WTC11 (cell line): ENCODE results near the gene IL20RA. TPM values are rescaled to one million over a fixed set of nuclear protein-coding genes. Genes with fewer than 3 reads are reported as not detected.
"Not testable (repeated sequence)": the region's sequence is repeated elsewhere in the genome, so short reads cannot be mapped to it uniquely, and the experiment has no call there.

Experiments used
- ATAC-seq: fragments of 200-7000 bp; cut with Tn5 transposase; 2 replicates; pipeline ENCODE4 v1.10.0; 2021; ENCODE audit warnings: mild to moderate bottlenecking, moderate library complexity
- CTCF ChIA-PET: fragments of 300-600 bp; sonication (Branson Sonifier 250); formaldehyde crosslinking; loops from one replicate; lab custom pipeline; 2021; ENCODE audit warnings: antibody characterized with exemption; lab: Charles Lee
- POLR2A ChIA-PET: fragments of 350-600 bp; sonication (Branson Sonifier 250); formaldehyde crosslinking; loops from one replicate; lab custom pipeline; 2021; ENCODE audit warnings: antibody characterized with exemption; lab: Charles Lee
- DNase-seq: peaks from one replicate; pipeline ENCODE4 v3.0.0; 2021; ENCODE audit warnings: low spot score
- H3K27ac Mint-ChIP-seq: 2 replicates; pipeline ENCODE4 v1.8.0; 2021; ENCODE audit warnings: mixed read lengths
- H3K27me3 Mint-ChIP-seq: 2 replicates; pipeline ENCODE4 v1.8.0; 2021; ENCODE audit warnings: low read depth, mild to moderate bottlenecking, moderate library complexity, mixed read lengths
- H3K36me3 Mint-ChIP-seq: 2 replicates; pipeline ENCODE4 v1.8.0; 2021; ENCODE audit warnings: mixed read lengths
- H3K4me1 Mint-ChIP-seq: 2 replicates; pipeline ENCODE4 v1.8.0; 2022; ENCODE audit warnings: mixed read lengths
- H3K4me3 Mint-ChIP-seq: 2 replicates; pipeline ENCODE4 v1.8.0; 2021; ENCODE audit warnings: mild to moderate bottlenecking, moderate library complexity, mixed read lengths
- H3K9me3 Mint-ChIP-seq: 2 replicates; pipeline ENCODE4 v1.8.0; 2021; ENCODE audit warnings: mixed read lengths
- AR ChIP-seq: fragments of 250-450 bp; sonication (Bioruptor Pico); IDR thresholded peaks from 2 replicates; pipeline ENCODE4 v1.9.0; 2021; ENCODE audit warnings: mild to moderate bottlenecking
- CTCF ChIP-seq: fragments of 200-600 bp; IDR thresholded peaks from 2 replicates; pipeline ENCODE4 v1.8.0; 2022; ENCODE audit warnings: antibody characterized with exemption
- GTF2I ChIP-seq: fragments of 250-450 bp; sonication (Bioruptor Pico); conservative IDR thresholded peaks from 2 replicates; pipeline ENCODE4 v1.4.0; 2021; ENCODE audit warnings: mild to moderate bottlenecking
- MLX ChIP-seq: sonication (generic); formaldehyde crosslinking; IDR thresholded peaks from 2 replicates; pipeline ENCODE4 v1.8.1; 2023; ENCODE audit warnings: mild to moderate bottlenecking, missing genetic modification reagents, moderate library complexity
- TEAD1 ChIP-seq: sonication (generic); formaldehyde crosslinking; IDR thresholded peaks from 2 replicates; pipeline ENCODE4 v1.8.0; 2022; ENCODE audit warnings: mild to moderate bottlenecking, missing genetic modification reagents
- ZNF317 ChIP-seq: sonication (generic); formaldehyde crosslinking; IDR thresholded peaks from 2 replicates; pipeline ENCODE4 v1.8.1; 2023; ENCODE audit warnings: low read depth, mild to moderate bottlenecking, moderate library complexity, missing genetic modification reagents, borderline replicate concordance
- ZNF423 ChIP-seq: fragments of 250-450 bp; sonication (Bioruptor Pico); IDR thresholded peaks from 2 replicates; pipeline ENCODE4 v2.1.2; 2022; ENCODE audit warnings: mild to moderate bottlenecking, moderate library complexity
- total RNA-seq: library from RNA; stranded (reverse); gene quantifications from 3 replicates; pipeline ENCODE4 v1.2.3, GENCODE V29; 2021

Gene IL20RA
- total RNA-seq, 1 experiment from 2014 or later: 1.3 TPM

GRCh38 chr6:137084090-137084489, 39.3 kb upstream of the IL20RA start:
- Mint-ChIP-seq H3K9me3 (0 out of 2 replicates have a peak, but pooled peaks cover 8% of the 10 kb centered on the region), H3K36me3 (no peaks in the 10 kb centered on the region), H3K27me3 (no peaks in the 10 kb centered on the region), H3K4me3 (no peak overlapping the region), H3K27ac (no peak overlapping the region), H3K4me1 (peaks cover 8% of the 10 kb centered on the region; the same call in 1 of the 2 replicates)
- ChIA-PET POLR2A (no interaction called here), CTCF (interaction anchor here (1.1 to 3.7 kb wide), 3 partner anchors 10 to 134 kb away, joined by 3 to 15 read pairs (median 4); no protein-coding TSS in a partner anchor)
- no peak for DNase-seq
- TF ChIP-seq AR (CRISPR knock-in tag): no peak
- ATAC-seq: no peak

- Mint-ChIP-seq H3K27ac (no peak overlapping the region), H3K36me3 (no peaks in the 10 kb centered on the region), H3K27me3 (no peaks in the 10 kb centered on the region; the same call in 1 of the 2 replicates), H3K4me1 (peaks cover 8% of the 10 kb centered on the region; the same call in 1 of the 2 replicates), H3K9me3 (0 out of 2 replicates have a peak, but pooled peaks cover 8% of the 10 kb centered on the region), H3K4me3 (no peak overlapping the region)
- TF ChIP-seq MLX (CRISPR knock-in tag): no peak
- no peak for ATAC-seq
- DNase-seq: no peak
- POLR2A ChIA-PET: no interaction called here
- CTCF ChIA-PET: no interaction called here
These were observed 37.2 kb upstream of the IL20RA start for GRCh38 chr6:137081997-137082396.

- H3K27ac Mint-ChIP-seq: no peak overlapping the region
- POLR2A ChIA-PET: no interaction called here
- no peaks in the 10 kb centered on the region; the same call in 1 of the 2 replicates for H3K27me3 Mint-ChIP-seq
- peaks cover 9% of the 10 kb centered on the region; the same call in 1 of the 2 replicates for H3K9me3 Mint-ChIP-seq
- peaks cover 8% of the 10 kb centered on the region; the same call in 1 of the 2 replicates for H3K4me1 Mint-ChIP-seq
- no peak overlapping the region for H3K4me3 Mint-ChIP-seq
- 0 out of 2 replicates have a peak, but pooled peaks have one; percentile 13 for ATAC-seq
- DNase-seq: no peak
- no peaks in the 10 kb centered on the region for H3K36me3 Mint-ChIP-seq
- CTCF ChIA-PET: interaction anchor here (0.6 to 1.7 kb wide), 3 partner anchors 14 to 36 kb away, joined by 3 to 9 read pairs (median 4); partner anchors contain the start of gene IL20RA
- TF ChIP-seq TEAD1 (CRISPR knock-in tag): no peak
- TF ChIP-seq ZNF423 (CRISPR knock-in tag): peak; percentile 80
These were observed 35.9 kb upstream of the IL20RA start for GRCh38 chr6:137080711-137081110.

- Mint-ChIP-seq H3K27ac (no peak overlapping the region), H3K9me3 (peaks cover 38% of the 10 kb centered on the region), H3K4me1 (peaks cover 8% of the 10 kb centered on the region; the same call in 1 of the 2 replicates), H3K4me3 (no peak overlapping the region), H3K36me3 (peaks cover 3% of the 10 kb centered on the region; the same call in 1 of the 2 replicates), H3K27me3 (no peaks in the 10 kb centered on the region; the same call in 1 of the 2 replicates)
- TF ChIP-seq CTCF (peak; percentile 46), ZNF317 (CRISPR knock-in tag) (no peak)
- ChIA-PET POLR2A (interaction anchor here (0.7 kb wide), 1 partner anchor 787 kb away, joined by 3 read pairs; the partner anchor contains the start of gene BCLAF1), CTCF (interaction anchor here (0.6 to 2.4 kb wide), 30 partner anchors 9 to 565 kb away, joined by 3 to 25 read pairs (median 4); partner anchors contain the start of gene IL20RA)
- peak; percentile 100 for ATAC-seq
- peak; percentile 79 for DNase-seq
These were observed 31.7 kb upstream of the IL20RA start for GRCh38 chr6:137076277-137077068.

GRCh38 chr6:137075790-137076189, 31.0 kb upstream of the IL20RA start:
- DNase-seq, H3K27ac Mint-ChIP-seq, H3K4me1 Mint-ChIP-seq, H3K36me3 Mint-ChIP-seq, ATAC-seq, H3K27me3 Mint-ChIP-seq, POLR2A ChIA-PET: not testable (repeated sequence)
- CTCF ChIA-PET: interaction anchor here (0.6 to 2.4 kb wide), 19 partner anchors 10 to 290 kb away, joined by 3 to 25 read pairs (median 4); partner anchors contain the start of gene IL20RA
- peaks cover 45% of the 10 kb centered on the region for H3K9me3 Mint-ChIP-seq
- TF ChIP-seq GTF2I (CRISPR knock-in tag): 0 out of 2 replicates have a peak, but pooled peaks have one; percentile 67
- TF ChIP-seq, all 79 proteins: peak for 1; not testable (repeated sequence) for 78
- not testable (repeated sequence) for H3K4me3 Mint-ChIP-seq
